Adrenal gland (tissue), 5 donors: ENCODE data around the gene ANKRD62.

Experiments
- CTCF ChIP-seq, 6 experiments: fragments of 450-650 bp in 4 of 6; fragments of 200-600 bp in 2 of 6; sonication (generic) in 1 of 6; IDR thresholded peaks; 1 replicate in 5 of 6; 2 replicates in 1 of 6; pipeline versions ENCODE4 v1.5.1 to v1.8.0; 2016 to 2021; ENCODE audit warnings: antibody characterized with exemption in 6 of 6, mild to moderate bottlenecking in 2 of 6, moderate library complexity in 1 of 6
- POLR2A ChIP-seq, 2 donors: fragments of 450-650 bp; IDR thresholded peaks; one replicate each; pipeline ENCODE4 v1.6.1; 2017; ENCODE audit warnings: antibody characterized with exemption in 2 of 2, mild to moderate bottlenecking in 2 of 2, moderate library complexity in 1 of 2
- donor health status: DM: no; HTN: no; CAD: no.

- no peak for TF ChIP-seq POLR2A (IDR thresholded peaks at IDR 0.05)
- no peak for TF ChIP-seq CTCF (IDR thresholded peaks at IDR 0.05)
Observed at GRCh38 chr18:12061685-12062084, 32.0 kb upstream of the ANKRD62 start.
